ENCODE data around the gene VILL.

Gene VILL

DNA sequence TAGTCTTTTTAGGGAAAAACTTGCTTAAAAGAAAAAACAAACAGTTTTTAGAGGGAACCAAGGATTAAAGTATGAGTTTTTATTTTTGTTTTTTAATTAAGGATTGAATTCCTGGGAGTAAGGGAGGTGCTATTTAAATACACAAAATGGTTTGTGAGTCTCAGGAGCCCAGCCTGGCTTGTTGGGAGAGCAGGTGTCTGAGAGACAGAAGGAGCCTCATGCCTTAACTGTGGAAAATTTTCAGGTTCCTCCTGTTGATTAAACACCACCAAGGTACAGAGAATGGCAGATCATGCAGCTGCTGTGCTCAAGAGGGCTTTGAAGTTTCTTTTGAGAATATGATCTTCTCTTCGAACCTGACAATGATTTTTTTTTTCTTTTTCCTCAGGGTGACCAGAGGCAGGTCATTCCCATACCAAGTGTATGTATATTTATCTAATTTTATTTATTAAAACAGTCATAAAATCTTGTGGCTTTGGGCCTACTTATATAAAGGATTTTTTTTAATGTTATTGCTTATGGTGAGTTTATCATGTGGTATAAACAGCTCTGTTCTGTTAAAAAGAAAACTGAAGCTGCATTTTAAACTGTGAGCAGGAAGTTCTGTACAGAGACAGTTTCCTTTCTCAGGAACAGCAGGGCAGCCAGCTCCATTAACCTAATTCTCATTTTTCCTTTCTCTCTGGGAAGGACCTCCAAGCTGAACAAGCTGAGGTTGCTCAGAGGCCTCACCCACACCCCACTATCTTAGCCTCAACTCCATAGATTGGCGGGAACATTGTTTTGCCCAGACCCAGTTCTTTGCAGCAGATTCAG, 33.7 kb upstream of the VILL start:
- Histone ChIP-seq H3K9ac (ENCODE audit: insufficient read length) (no peak overlapping the region), H3K36me3 (ENCODE audit: insufficient read depth, low read length) (no peaks in the 10 kb centered on the region), H3K9me3 (ENCODE audit: low read depth, low read length) (no peaks in the 10 kb centered on the region), H3K4me3 (no peak overlapping the region), H3K27ac (no peak overlapping the region)
- TF ChIP-seq POLR2AphosphoS5 (IDR thresholded peaks at IDR 0.05; ENCODE audit: borderline replicate concordance, low read depth, low read length): no peak
- no peak for TF ChIP-seq EZH2 (IDR thresholded peaks at IDR 0.05)
- TF ChIP-seq FOXP2 (optimal IDR thresholded peaks at IDR 0.05; ENCODE audit: control extremely low read depth, extremely low read length, insufficient read depth): no peak
- no peak for DNase-seq (ENCODE audit: low read depth, low spot score)

- H3K27ac ChIP-seq: no peak overlapping the region
- no peak overlapping the region for H3K4me3 ChIP-seq
- DNase-seq (ENCODE audit: low read depth, low spot score): no peak
- H3K9ac ChIP-seq (ENCODE audit: insufficient read length): no peak overlapping the region
- TF ChIP-seq EZH2 (IDR thresholded peaks at IDR 0.05): no peak
- TF ChIP-seq POLR2AphosphoS5 (IDR thresholded peaks at IDR 0.05; ENCODE audit: borderline replicate concordance, low read depth, low read length): no peak
- TF ChIP-seq FOXP2 (optimal IDR thresholded peaks at IDR 0.05; ENCODE audit: control extremely low read depth, extremely low read length, insufficient read depth): no peak
- H3K9me3 ChIP-seq (ENCODE audit: low read depth, low read length): no peaks in the 10 kb centered on the region
- H3K36me3 ChIP-seq (ENCODE audit: insufficient read depth, low read length): no peaks in the 10 kb centered on the region
Measured at GRCh38 chr3:37957539-37957936, 33.0 kb upstream of the VILL start.

- DNase-seq (ENCODE audit: low read depth, low spot score): no peak
- no peak overlapping the region for H3K9ac ChIP-seq (ENCODE audit: insufficient read length)
- no peak for TF ChIP-seq FOXP2 (optimal IDR thresholded peaks at IDR 0.05; ENCODE audit: control extremely low read depth, extremely low read length, insufficient read depth)
- TF ChIP-seq EZH2 (IDR thresholded peaks at IDR 0.05): no peak
- TF ChIP-seq POLR2AphosphoS5 (IDR thresholded peaks at IDR 0.05; ENCODE audit: borderline replicate concordance, low read depth, low read length): no peak
- no peak overlapping the region for H3K27ac ChIP-seq
- H3K4me3 ChIP-seq: no peak overlapping the region
- no peaks in the 10 kb centered on the region for H3K9me3 ChIP-seq (ENCODE audit: low read depth, low read length)
- no peaks in the 10 kb centered on the region for H3K36me3 ChIP-seq (ENCODE audit: insufficient read depth, low read length)
Measured at GRCh38 chr3:37961622-37962431, 28.8 kb upstream of the VILL start.

DNA sequence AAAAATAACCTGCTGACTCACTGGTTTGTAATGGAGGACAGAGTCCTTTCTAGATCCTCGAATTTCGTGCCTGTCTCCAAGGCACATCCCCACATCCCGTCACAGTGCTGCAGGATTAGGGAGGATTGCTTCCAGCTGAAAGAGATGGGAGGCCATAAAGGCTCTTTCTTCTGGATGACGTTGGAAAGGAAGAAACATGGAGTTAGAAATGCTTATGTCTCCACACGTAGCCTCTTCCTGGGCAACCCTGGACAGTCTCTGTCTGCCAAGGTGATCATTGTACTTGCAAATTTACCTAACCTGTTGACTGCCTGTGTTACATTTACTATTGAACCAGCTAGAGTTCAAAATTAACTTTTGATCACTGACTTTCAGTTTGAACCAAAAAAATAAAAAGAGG, 27.6 kb upstream of the VILL start:
- H3K27ac ChIP-seq: no peak overlapping the region

GRCh38 chr3:37963635-37964034, 27.0 kb upstream of the VILL start:
- Histone ChIP-seq H3K9ac (ENCODE audit: insufficient read length) (no peak overlapping the region), H3K27ac (no peak overlapping the region), H3K36me3 (ENCODE audit: insufficient read depth, low read length) (no peaks in the 10 kb centered on the region), H3K9me3 (ENCODE audit: low read depth, low read length) (no peaks in the 10 kb centered on the region), H3K4me3 (no peak overlapping the region)
- TF ChIP-seq EZH2 (IDR thresholded peaks at IDR 0.05): no peak
- TF ChIP-seq POLR2AphosphoS5 (IDR thresholded peaks at IDR 0.05; ENCODE audit: borderline replicate concordance, low read depth, low read length): no peak
- no peak for TF ChIP-seq FOXP2 (optimal IDR thresholded peaks at IDR 0.05; ENCODE audit: control extremely low read depth, extremely low read length, insufficient read depth)
- DNase-seq (ENCODE audit: low read depth, low spot score): no peak

More for the DNA sequence above, 27.6 kb upstream of the VILL start:
- H3K9ac ChIP-seq (ENCODE audit: insufficient read length): no peak overlapping the region
- TF ChIP-seq POLR2AphosphoS5 (IDR thresholded peaks at IDR 0.05; ENCODE audit: borderline replicate concordance, low read depth, low read length): no peak
- no peak for TF ChIP-seq FOXP2 (optimal IDR thresholded peaks at IDR 0.05; ENCODE audit: control extremely low read depth, extremely low read length, insufficient read depth)
- TF ChIP-seq EZH2 (IDR thresholded peaks at IDR 0.05): no peak
- no peak overlapping the region for H3K4me3 ChIP-seq
- H3K9me3 ChIP-seq (ENCODE audit: low read depth, low read length): no peaks in the 10 kb centered on the region
- H3K36me3 ChIP-seq (ENCODE audit: insufficient read depth, low read length): no peaks in the 10 kb centered on the region
- DNase-seq (ENCODE audit: low read depth, low spot score): no peak

DNA sequence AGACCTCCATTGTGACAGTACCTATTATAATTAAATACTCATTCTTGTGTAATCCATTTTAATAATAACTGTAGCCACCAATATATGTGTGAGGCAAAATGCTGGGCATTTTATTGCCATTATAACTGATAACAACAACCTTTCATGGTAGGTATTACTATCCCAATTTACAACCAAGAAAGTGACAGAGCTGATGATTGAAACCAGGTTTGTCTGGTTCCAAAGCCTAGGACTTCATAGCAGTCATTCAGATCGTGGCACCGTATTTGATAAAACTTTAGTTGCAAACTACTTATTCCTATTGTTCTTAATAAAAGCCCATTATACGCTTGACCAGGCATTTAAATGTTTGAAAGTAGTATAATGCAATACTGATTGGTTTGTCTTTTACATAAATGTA, 26.4 kb upstream of the VILL start:
- TF ChIP-seq POLR2AphosphoS5 (IDR thresholded peaks at IDR 0.05; ENCODE audit: borderline replicate concordance, low read depth, low read length) (no peak), EZH2 (IDR thresholded peaks at IDR 0.05) (no peak), FOXP2 (optimal IDR thresholded peaks at IDR 0.05; ENCODE audit: control extremely low read depth, extremely low read length, insufficient read depth) (no peak)
- no peak overlapping the region for H3K4me3 ChIP-seq
- no peaks in the 10 kb centered on the region for H3K36me3 ChIP-seq (ENCODE audit: insufficient read depth, low read length)
- no peaks in the 10 kb centered on the region for H3K9me3 ChIP-seq (ENCODE audit: low read depth, low read length)
- no peak overlapping the region for H3K27ac ChIP-seq
- no peak for DNase-seq (ENCODE audit: low read depth, low spot score)
- H3K9ac ChIP-seq (ENCODE audit: insufficient read length): no peak overlapping the region

- TF ChIP-seq EZH2 (IDR thresholded peaks at IDR 0.05): no peak
- TF ChIP-seq FOXP2 (optimal IDR thresholded peaks at IDR 0.05; ENCODE audit: control extremely low read depth, extremely low read length, insufficient read depth): no peak
- TF ChIP-seq POLR2AphosphoS5 (IDR thresholded peaks at IDR 0.05; ENCODE audit: borderline replicate concordance, low read depth, low read length): no peak
Measured at GRCh38 chr3:37964716-37965115, 25.9 kb upstream of the VILL start.

GRCh38 chr3:37967260-37967881, 23.2 kb upstream of the VILL start:
- Histone ChIP-seq H3K9ac (ENCODE audit: insufficient read length) (no peak overlapping the region), H3K4me3 (no peak overlapping the region), H3K36me3 (ENCODE audit: insufficient read depth, low read length) (no peaks in the 10 kb centered on the region), H3K27ac (no peak overlapping the region), H3K9me3 (ENCODE audit: low read depth, low read length) (no peaks in the 10 kb centered on the region)
- TF ChIP-seq FOXP2 (optimal IDR thresholded peaks at IDR 0.05; ENCODE audit: control extremely low read depth, extremely low read length, insufficient read depth) (no peak), EZH2 (IDR thresholded peaks at IDR 0.05) (no peak)
- DNase-seq (ENCODE audit: low read depth, low spot score): no peak

More at GRCh38 chr3:37964716-37965115, 25.9 kb upstream of the VILL start:
- no peaks in the 10 kb centered on the region for H3K9me3 ChIP-seq (ENCODE audit: low read depth, low read length)
- H3K27ac ChIP-seq: no peak overlapping the region
- no peak for DNase-seq (ENCODE audit: low read depth, low spot score)
- no peaks in the 10 kb centered on the region for H3K36me3 ChIP-seq (ENCODE audit: insufficient read depth, low read length)
- no peak overlapping the region for H3K4me3 ChIP-seq
- no peak overlapping the region for H3K9ac ChIP-seq (ENCODE audit: insufficient read length)

Data from SK-N-MC (cell line).